Uterus (tissue), 2 donors: ENCODE results near the gene DENND1A.

Source experiments
- CTCF ChIP-seq, 4 experiments: fragments of 200-600 bp in 2 of 4; fragments of 450-650 bp in 2 of 4; sonication (generic) in 2 of 4; IDR thresholded peaks; one replicate each; pipeline ENCODE4 v1.5.1; 2016 to 2019; ENCODE audit warnings: antibody characterized with exemption in 4 of 4, mild to moderate bottlenecking in 2 of 4, moderate library complexity in 1 of 4
- POLR2A ChIP-seq, 2 donors: fragments of 450-650 bp; IDR thresholded peaks; one replicate each; pipeline ENCODE4 v1.6.1; 2016; ENCODE audit warnings: antibody characterized with exemption in 2 of 2, mild to moderate bottlenecking in 1 of 2, moderate library complexity in 1 of 2

- TF ChIP-seq CTCF (IDR thresholded peaks at IDR 0.05) = no peak
- TF ChIP-seq POLR2A (IDR thresholded peaks at IDR 0.05) = no peak
Measured at GRCh38 chr9:123336959-123337358, 593.0 kb downstream of the DENND1A start.
